BLaER1 treated with 17β-estradiol and CSF1 and Interleukin-3, amounts not matched to agents 10 nM and 100 nM (cell line): ENCODE results near the gene NDUFC2.

ENCODE experiments used
- H3K27ac ChIP-seq, 11 experiments: shearing (Covaris generic); formaldehyde crosslinking; 2 replicates each; pipeline ENCODE4 v1.8.1; 2022
- H3K27me3 ChIP-seq, 11 experiments: shearing (Covaris generic); formaldehyde crosslinking; 2 replicates each; pipeline ENCODE4 v1.8.1; 2022
- H3K36me3 ChIP-seq, 11 experiments: shearing (Covaris generic); formaldehyde crosslinking; 2 replicates each; pipeline ENCODE4 v1.8.1; 2022
- H3K4me1 ChIP-seq, 10 experiments: shearing (Covaris generic); formaldehyde crosslinking; 2 replicates each; pipeline ENCODE4 v1.8.1; 2022
- H3K4me2 ChIP-seq, 11 experiments: shearing (Covaris generic); formaldehyde crosslinking; 2 replicates each; pipeline ENCODE4 v1.8.1; 2022
- H3K4me3 ChIP-seq, 10 experiments: shearing (Covaris generic); formaldehyde crosslinking; 2 replicates each; pipeline ENCODE4 v1.8.1; 2022
- H3K9ac ChIP-seq, 11 experiments: shearing (Covaris generic); formaldehyde crosslinking; 2 replicates each; pipeline ENCODE4 v1.8.1; 2022
- H3K9me3 ChIP-seq, 11 experiments: shearing (Covaris generic); formaldehyde crosslinking; replicated peaks in 1 of 11; 2 replicates each; pipeline ENCODE4 v1.8.1; 2022
- H4K20me1 ChIP-seq, 11 experiments: shearing (Covaris generic); formaldehyde crosslinking; 2 replicates each; pipeline ENCODE4 v1.8.1; 2022
- Cebpa-rat ChIP-seq, 11 experiments: shearing (Covaris generic); IDR thresholded peaks; 2 replicates each; pipeline ENCODE4 v1.8.1; 2022

The NDUFC2 gene

GRCh38 chr11:78039919-78040671 is 39.6 kb downstream of the NDUFC2 start:
- Histone ChIP-seq H3K4me2 (peak overlapping the region; percentile 59 to 80 (median 73)), H3K9ac (peak overlapping the region; percentile 42 to 76 (median 62); a peak in 17 of 22 replicates), H3K9me3 (peaks cover 0 to 5% (median 0%) of the 10 kb centered on the region in 11 experiments; a peak in 1 of 22 replicates), H3K27ac (peak overlapping the region; percentile 52 to 89 (median 78); a peak in 21 of 22 replicates), H3K27me3 (no peaks in the 10 kb centered on the region), H4K20me1 (no peaks in the 10 kb centered on the region), H3K36me3 (no peaks in the 10 kb centered on the region), H3K4me3 (peak overlapping the region in 8 of 10 experiments; percentile 1 to 40 (median 17); a peak in 12 of 20 replicates), H3K4me1 (peaks cover 13 to 34% (median 25%) of the 10 kb centered on the region in 10 experiments)
- no peak for TF ChIP-seq Cebpa-rat (IDR thresholded peaks at IDR 0.05)

GRCh38 chr11:78039391-78039918 is 40.2 kb downstream of the NDUFC2 start:
- H4K20me1 ChIP-seq: no peaks in the 10 kb centered on the region
- H3K9me3 ChIP-seq: no peaks in the 10 kb centered on the region; a peak in 1 of 22 replicates
- no peak for TF ChIP-seq Cebpa-rat (IDR thresholded peaks at IDR 0.05)
- H3K9ac ChIP-seq: peak overlapping the region in 9 of 11 experiments; percentile 42 to 76 (median 62); a peak in 13 of 22 replicates
- H3K36me3 ChIP-seq: no peaks in the 10 kb centered on the region
- H3K4me2 ChIP-seq: peak overlapping the region; percentile 59 to 80 (median 73)
- peaks cover 13 to 34% (median 25%) of the 10 kb centered on the region in 10 experiments for H3K4me1 ChIP-seq
- peak overlapping the region in 6 of 10 experiments; percentile 1 to 32 (median 17); a peak in 7 of 20 replicates for H3K4me3 ChIP-seq
- H3K27me3 ChIP-seq: no peaks in the 10 kb centered on the region
- peak overlapping the region; percentile 52 to 89 (median 78); a peak in 19 of 22 replicates for H3K27ac ChIP-seq

GRCh38 chr11:78038697-78039313 is 40.9 kb downstream of the NDUFC2 start:
- Histone ChIP-seq H3K4me1 (peaks cover 13 to 34% (median 25%) of the 10 kb centered on the region in 10 experiments), H3K27me3 (no peaks in the 10 kb centered on the region), H3K36me3 (no peaks in the 10 kb centered on the region), H3K27ac (peak overlapping the region in 3 of 11 experiments; percentile 80 to 89 (median 84); a peak in 6 of 22 replicates), H3K4me3 (no peak overlapping the region), H3K4me2 (peak overlapping the region in 6 of 11 experiments; percentile 59 to 80 (median 74); a peak in 8 of 22 replicates), H3K9ac (no peak overlapping the region; a peak in 1 of 22 replicates), H4K20me1 (no peaks in the 10 kb centered on the region), H3K9me3 (no peaks in the 10 kb centered on the region; a peak in 1 of 22 replicates)
- TF ChIP-seq Cebpa-rat (IDR thresholded peaks at IDR 0.05): no peak

GRCh38 chr11:78037825-78038620 is 41.6 kb downstream of the NDUFC2 start:
- no peaks in the 10 kb centered on the region for H3K27me3 ChIP-seq
- H3K9ac ChIP-seq: no peak overlapping the region
- no peaks in the 10 kb centered on the region; a peak in 1 of 22 replicates for H3K9me3 ChIP-seq
- no peak for TF ChIP-seq Cebpa-rat (IDR thresholded peaks at IDR 0.05)
- no peaks in the 10 kb centered on the region for H3K36me3 ChIP-seq
- H4K20me1 ChIP-seq: no peaks in the 10 kb centered on the region
- no peak overlapping the region for H3K4me2 ChIP-seq
- H3K4me1 ChIP-seq: peaks cover 13 to 34% (median 25%) of the 10 kb centered on the region in 10 experiments
- H3K4me3 ChIP-seq: no peak overlapping the region
- H3K27ac ChIP-seq: no peak overlapping the region

- no peak for TF ChIP-seq Cebpa-rat (IDR thresholded peaks at IDR 0.05)
- H3K9me3 ChIP-seq: no peaks in the 10 kb centered on the region; a peak in 1 of 22 replicates
- H3K9ac ChIP-seq: no peak overlapping the region
- H3K4me2 ChIP-seq: peak overlapping the region in 4 of 11 experiments; percentile 4 to 30 (median 14); a peak in 1 of 22 replicates
- H3K27ac ChIP-seq: no peak overlapping the region
- H4K20me1 ChIP-seq: no peaks in the 10 kb centered on the region
- H3K27me3 ChIP-seq: no peaks in the 10 kb centered on the region
- no peak overlapping the region for H3K4me3 ChIP-seq
- H3K36me3 ChIP-seq: no peaks in the 10 kb centered on the region
- peaks cover 18 to 34% (median 28%) of the 10 kb centered on the region in 10 experiments for H3K4me1 ChIP-seq
These were observed 42.6 kb downstream of the NDUFC2 start for GRCh38 chr11:78037056-78037455.

GRCh38 chr11:78036313-78036712 is 43.3 kb downstream of the NDUFC2 start:
- Histone ChIP-seq H3K27ac (no peak overlapping the region), H3K4me1 (peaks cover 25 to 37% (median 32%) of the 10 kb centered on the region in 10 experiments), H3K27me3 (no peaks in the 10 kb centered on the region), H3K4me2 (no peak overlapping the region), H3K36me3 (no peaks in the 10 kb centered on the region), H3K9me3 (no peaks in the 10 kb centered on the region; a peak in 1 of 22 replicates), H3K4me3 (no peak overlapping the region), H4K20me1 (no peaks in the 10 kb centered on the region), H3K9ac (no peak overlapping the region)
- no peak for TF ChIP-seq Cebpa-rat (IDR thresholded peaks at IDR 0.05)

GRCh38 chr11:78034623-78035022 is 45.0 kb downstream of the NDUFC2 start:
- H4K20me1 ChIP-seq: no peaks in the 10 kb centered on the region
- H3K4me1 ChIP-seq: peaks cover 15 to 32% (median 23%) of the 10 kb centered on the region in 10 experiments
- no peaks in the 10 kb centered on the region for H3K36me3 ChIP-seq
- H3K9me3 ChIP-seq: no peaks in the 10 kb centered on the region
- no peak overlapping the region for H3K4me2 ChIP-seq
- no peak overlapping the region for H3K27ac ChIP-seq
- H3K27me3 ChIP-seq: no peaks in the 10 kb centered on the region
- TF ChIP-seq Cebpa-rat (IDR thresholded peaks at IDR 0.05): no peak
- H3K4me3 ChIP-seq: no peak overlapping the region
- no peak overlapping the region for H3K9ac ChIP-seq

GRCh38 chr11:78033040-78033439 is 46.6 kb downstream of the NDUFC2 start:
- no peak for TF ChIP-seq Cebpa-rat (IDR thresholded peaks at IDR 0.05)
- Histone ChIP-seq H3K4me3 (no peak overlapping the region), H3K9me3 (no peaks in the 10 kb centered on the region), H3K27ac (no peak overlapping the region), H4K20me1 (no peaks in the 10 kb centered on the region), H3K27me3 (no peaks in the 10 kb centered on the region), H3K36me3 (no peaks in the 10 kb centered on the region), H3K4me2 (no peak overlapping the region), H3K4me1 (peaks cover 6 to 29% (median 18%) of the 10 kb centered on the region in 10 experiments; a peak in 18 of 20 replicates), H3K9ac (no peak overlapping the region)
